Frontal cortex (tissue), 4 donors: ENCODE data around the gene PTBP3. TPM values are rescaled to one million over a fixed set of nuclear protein-coding genes. Genes with fewer than 3 reads are reported as not detected.

ENCODE experiments used
- DNase-seq, 2 donors: peaks; one replicate each; pipeline ENCODE4 v3.0.0; 2012; ENCODE audit warnings: low spot score in 2 of 2
- FAIRE-seq: peaks from 2 replicates; lab custom pipeline; 2012; peaks lifted over from hg19 to GRCh38; lab: Jason Lieb, UNC
- total RNA-seq: library from RNA; depleted of rRNA; stranded (reverse); fragments of >200 nt; gene quantifications from one replicate; pipeline ENCODE4 v1.2.3, GENCODE V29; 2014
- donor health status: control.
- donor health status: control.
- donor health status: control.

PTBP3 gene
- total RNA-seq, 1 donor from 2014 or later = 39.5 TPM

- FAIRE-seq = peak; percentile 77
- DNase-seq = peak in 1 of 2 donors; percentile 24
Measured at GRCh38 chr9:112361601-112362000, 28.2 kb upstream of the PTBP3 start.

GRCh38 chr9:112360047-112360804 is 26.8 kb upstream of the PTBP3 start:
- no peak for FAIRE-seq

GRCh38 chr9:112355427-112355897 is 22.0 kb upstream of the PTBP3 start:
- DNase-seq (no peak), FAIRE-seq (no peak)

More at GRCh38 chr9:112360047-112360804, 26.8 kb upstream of the PTBP3 start:
- DNase-seq = no peak

GRCh38 chr9:112354081-112354743 is 20.8 kb upstream of the PTBP3 start:
- FAIRE-seq (no peak), DNase-seq (no peak)

DNA sequence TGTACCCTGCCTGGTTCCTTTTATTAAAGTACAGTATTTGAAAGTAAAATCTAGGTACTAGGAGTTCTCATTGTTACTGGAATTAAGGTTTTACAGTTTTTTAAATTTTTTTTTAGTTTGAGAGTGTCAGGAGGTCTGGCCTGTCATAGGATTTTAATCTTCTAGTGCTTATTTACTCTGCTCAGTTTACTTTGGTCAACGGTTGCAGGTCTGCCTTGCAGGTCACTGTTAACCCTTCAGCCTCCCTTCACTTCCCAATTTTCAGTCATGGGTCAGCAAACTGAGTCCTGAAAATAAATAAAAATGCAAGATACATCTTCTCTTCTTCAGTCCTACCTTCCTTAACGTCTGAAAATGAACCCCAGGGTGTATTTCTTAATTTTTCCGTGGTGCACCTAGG is 18.8 kb upstream of the PTBP3 start:
- no peak for DNase-seq
- no peak for FAIRE-seq

- no peak for DNase-seq
- FAIRE-seq = no peak
Measured at GRCh38 chr9:112351184-112351583, 17.8 kb upstream of the PTBP3 start.

GRCh38 chr9:112349008-112349333 is 15.6 kb upstream of the PTBP3 start:
- no peak for DNase-seq
- no peak for FAIRE-seq

DNA sequence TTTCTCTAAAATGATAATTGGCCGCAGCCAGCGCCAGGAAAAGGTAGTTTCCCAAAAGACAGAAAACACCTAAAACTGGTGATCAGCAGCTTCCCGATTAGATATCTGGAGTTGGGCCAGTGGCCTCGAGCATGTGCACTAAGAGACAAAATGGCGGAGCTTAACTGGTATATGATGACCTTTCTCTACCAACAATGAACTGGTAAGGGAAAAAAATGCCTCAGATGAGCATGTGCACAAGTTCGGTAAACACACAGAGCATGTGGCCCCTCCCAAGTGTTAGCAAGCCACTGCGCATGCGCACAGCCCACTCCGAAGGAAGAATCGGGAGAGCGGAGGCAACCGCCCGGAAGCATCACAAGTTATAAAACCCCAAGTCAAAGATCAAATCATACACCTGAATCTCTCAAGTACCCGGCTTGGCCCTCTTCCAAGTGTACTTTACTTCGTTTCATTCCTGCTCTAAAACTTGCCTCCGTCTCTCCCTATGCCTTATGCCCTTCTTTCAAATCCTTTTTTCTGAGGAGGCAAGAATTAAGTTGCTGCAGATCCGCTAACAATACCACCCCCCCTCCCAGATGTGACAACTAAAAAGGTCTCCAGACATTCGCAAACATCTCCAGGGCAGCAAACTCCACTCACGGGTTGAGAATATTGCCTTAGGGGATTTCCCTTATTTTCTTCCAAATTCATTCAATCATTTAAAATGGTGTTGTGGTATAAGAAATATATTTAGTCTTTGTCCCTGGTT is 15.0 kb upstream of the PTBP3 start:
- peak in 1 of 2 donors; percentile 46 for DNase-seq
- no peak for FAIRE-seq

- DNase-seq (no peak), FAIRE-seq (no peak)
Measured at GRCh38 chr9:112341730-112342129, 8.3 kb upstream of the PTBP3 start.

DNA sequence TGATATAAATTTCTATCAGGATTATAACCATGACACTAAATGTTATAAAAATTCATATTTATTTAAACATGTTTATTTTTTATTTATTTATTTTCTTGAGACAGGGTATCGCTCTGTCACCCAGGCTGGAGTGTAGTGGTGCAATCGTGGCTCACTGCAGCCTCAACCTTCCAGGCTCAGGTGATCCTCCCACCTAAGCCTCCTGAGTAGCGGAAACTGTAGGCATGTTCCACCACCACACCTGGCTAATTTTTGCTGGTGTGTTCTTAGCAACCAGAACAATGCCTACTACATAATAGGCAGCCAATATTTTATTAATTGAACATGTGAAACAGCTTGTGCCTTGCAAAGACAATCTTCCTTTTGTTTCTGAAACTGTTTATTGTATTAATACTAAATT is 6.5 kb upstream of the PTBP3 start:
- FAIRE-seq = no peak

GRCh38 chr9:112338561-112338960 is 5.1 kb upstream of the PTBP3 start:
- no peak for DNase-seq

More for the DNA sequence above, 6.5 kb upstream of the PTBP3 start:
- DNase-seq = no peak

GRCh38 chr9:112337547-112337946 is 4.1 kb upstream of the PTBP3 start:
- FAIRE-seq (no peak), DNase-seq (no peak)

More at GRCh38 chr9:112338561-112338960, 5.1 kb upstream of the PTBP3 start:
- no peak for FAIRE-seq

DNA sequence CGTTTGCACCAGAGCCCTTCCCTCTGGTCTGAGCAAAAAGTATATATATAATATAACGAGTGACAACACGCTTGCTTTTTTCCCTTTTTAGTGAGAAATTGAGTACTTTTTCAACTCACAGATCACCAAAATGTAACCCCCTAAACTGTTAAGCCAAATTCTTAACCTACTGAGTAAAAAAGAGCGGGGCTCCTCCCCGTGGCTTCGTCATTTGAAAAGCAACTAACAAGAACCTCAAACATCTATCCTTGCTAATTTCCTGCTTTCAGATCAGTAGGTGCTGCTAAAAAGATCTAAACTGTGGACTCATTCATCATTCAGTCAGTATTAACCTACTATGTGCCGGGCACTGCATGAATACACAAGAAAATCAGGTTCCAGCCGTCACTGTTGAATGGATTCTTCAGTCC is 1.0 kb upstream of the PTBP3 start:
- no peak for DNase-seq
- FAIRE-seq = no peak

DNA sequence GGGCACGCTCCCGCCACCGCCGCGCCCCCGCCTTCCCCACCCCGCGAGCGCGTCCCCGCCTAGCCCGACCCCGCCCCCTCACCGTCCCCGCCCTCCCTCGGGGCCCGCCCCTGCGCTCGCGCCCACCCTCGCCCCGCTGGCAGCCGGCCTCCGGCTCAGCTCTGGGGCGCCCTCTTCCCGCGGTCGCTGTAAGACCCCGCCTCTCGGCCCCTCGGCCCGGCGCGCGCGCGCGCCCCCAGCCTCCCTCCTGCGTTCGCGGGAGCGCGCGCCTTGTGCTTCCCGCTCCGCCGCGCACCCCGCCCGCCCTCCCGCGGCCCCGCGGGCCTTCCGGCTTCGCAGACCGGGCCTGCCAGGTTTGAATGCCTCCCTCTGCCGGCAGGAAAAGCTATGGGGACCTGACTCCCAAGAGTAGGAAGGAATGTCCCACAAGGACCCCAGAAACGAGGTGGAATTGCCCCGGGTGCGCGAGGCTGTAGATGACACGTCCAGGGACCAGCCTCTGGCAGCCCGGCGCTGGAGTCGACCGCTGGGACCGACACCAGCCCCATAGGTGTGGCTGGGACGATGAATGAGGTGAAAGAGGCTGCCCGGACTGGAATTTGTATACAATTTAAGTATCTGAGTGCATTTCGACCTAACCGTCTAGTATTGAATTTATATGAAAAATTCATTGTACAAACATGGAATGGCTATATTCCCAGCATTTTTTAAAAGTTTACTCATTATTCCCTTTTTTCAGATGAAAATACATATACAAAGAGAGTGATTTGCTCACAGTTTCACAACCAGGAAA is 416 bp upstream of the PTBP3 start:
- DNase-seq = peak; percentile 95 to 97

GRCh38 chr9:112332674-112332976 is 794 bp downstream of the PTBP3 start:
- DNase-seq (no peak), FAIRE-seq (no peak)

More for the DNA sequence above, 416 bp upstream of the PTBP3 start:
- FAIRE-seq = no peak

GRCh38 chr9:112332214-112332613 is 1.2 kb downstream of the PTBP3 start:
- DNase-seq (no peak), FAIRE-seq (no peak)

GRCh38 chr9:112331674-112331952 is 1.8 kb downstream of the PTBP3 start:
- FAIRE-seq (no peak), DNase-seq (no peak)

GRCh38 chr9:112328545-112328944 is 4.9 kb downstream of the PTBP3 start:
- no peak for FAIRE-seq

GRCh38 chr9:112327718-112328450 is 5.5 kb downstream of the PTBP3 start:
- FAIRE-seq = no peak
- no peak for DNase-seq

More at GRCh38 chr9:112328545-112328944, 4.9 kb downstream of the PTBP3 start:
- DNase-seq = no peak

DNA sequence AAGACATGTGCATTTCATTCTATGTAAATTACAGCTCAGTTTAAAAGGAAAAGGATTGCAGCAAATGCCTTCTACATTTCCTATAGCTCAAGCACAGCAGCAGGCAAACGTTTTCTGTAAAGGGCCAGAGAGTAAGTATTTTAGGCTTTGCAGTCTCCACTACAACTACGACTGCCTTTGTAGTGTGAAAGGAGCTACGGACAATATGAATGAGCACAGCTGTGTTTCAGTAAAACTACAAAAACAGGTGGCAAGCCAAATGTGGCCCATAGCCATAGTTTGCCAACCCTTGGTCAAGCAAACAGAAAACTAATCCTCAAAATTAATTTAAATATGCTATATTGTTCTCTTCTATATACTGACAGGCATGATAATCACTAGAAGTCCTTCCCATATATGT is 7.2 kb downstream of the PTBP3 start:
- DNase-seq (no peak), FAIRE-seq (no peak)
